Thyroid gland (tissue), 4 donors: ENCODE data around the gene LMBR1.
"Not testable (repeated sequence)": the region's sequence is repeated elsewhere in the genome, so short reads cannot be mapped to it uniquely, and the experiment has no call there.

Source experiments
- CTCF ChIP-seq, 6 experiments: fragments of 200-600 bp in 3 of 6; fragments of 450-650 bp in 3 of 6; sonication (generic) in 3 of 6; IDR thresholded peaks; one replicate each; pipeline ENCODE4 v1.5.1; 2016 to 2019; ENCODE audit warnings: antibody characterized with exemption in 6 of 6, mild to moderate bottlenecking in 2 of 6, inconsistent platforms in 1 of 6, moderate library complexity in 1 of 6
- POLR2A ChIP-seq, 2 donors: fragments of 450-650 bp; IDR thresholded peaks; one replicate each; pipeline ENCODE4 v1.6.1; 2017; ENCODE audit warnings: antibody characterized with exemption in 2 of 2, mild to moderate bottlenecking in 2 of 2, moderate library complexity in 1 of 2

GRCh38 chr7:156701787-156702186, 191.2 kb downstream of the LMBR1 start:
- not testable (repeated sequence) for TF ChIP-seq POLR2A, CTCF (IDR thresholded peaks at IDR 0.05)
